Panc1 (cell line): Measurements from ENCODE around the gene ALOXE3. TPM values are rescaled to one million over a fixed set of nuclear protein-coding genes. Genes with fewer than 3 reads are reported as not detected.

Source experiments
- ATAC-seq: fragments of 200-7000 bp; cut with Tn5 transposase; 2 replicates; pipeline ENCODE4 v1.9.1; 2020; ENCODE audit warnings: mild to moderate bottlenecking, moderate library complexity
- BruUV-seq: library from RNA; stranded (reverse); fragments of 400-500 nt; replicated peaks from 2 replicates; lab custom pipeline; 2021; lab: Mats Ljungman, UMichigan
- CTCF ChIA-PET: fragments of 300-600 bp; sonication (Branson Sonifier 250); formaldehyde crosslinking; loops from one replicate; lab custom pipeline; 2022; ENCODE audit warnings: antibody characterized with exemption; lab: Charles Lee
- POLR2A ChIA-PET: fragments of 300-600 bp; sonication (Branson Sonifier 250); formaldehyde crosslinking; loops from one replicate; lab custom pipeline; 2022; ENCODE audit warnings: antibody characterized with exemption; lab: Charles Lee
- DNase-seq: peaks from one replicate; pipeline ENCODE4 v3.0.0-alpha.2; 2010; ENCODE audit warnings: low read depth, low spot score
- H3K27ac ChIP-seq: 2 replicates; pipeline ENCODE4 v1.5.1; 2011; ENCODE audit warnings: mild to moderate bottlenecking, low read length, inconsistent platforms
- H3K27me3 ChIP-seq: fragments of 200-500 bp; sonication (Bioruptor generic); 2 replicates; pipeline ENCODE4 v1.6.0; 2014; ENCODE audit warnings: low read length, inconsistent platforms; ENCODE audit not compliant: control insufficient read depth, insufficient read depth
- H3K36me3 ChIP-seq: fragments of 200-500 bp; sonication (Bioruptor generic); 2 replicates; pipeline ENCODE4 v1.5.1; 2014; ENCODE audit warnings: inconsistent platforms, mild to moderate bottlenecking, low read length, moderate library complexity; ENCODE audit not compliant: control insufficient read depth, insufficient read depth
- H3K4me1 ChIP-seq: 2 replicates; pipeline ENCODE4 v1.5.1; 2011; ENCODE audit warnings: inconsistent platforms, mild to moderate bottlenecking, low read length, moderate library complexity; ENCODE audit not compliant: control insufficient read depth, insufficient read depth
- H3K4me3 ChIP-seq, 2 experiments: 2 replicates each; pipeline ENCODE4 v1.5.1; 2011 to 2012; ENCODE audit warnings: low read depth in 2 of 2, low read length in 2 of 2, mild to moderate bottlenecking in 2 of 2, inconsistent platforms in 1 of 2, moderate library complexity in 1 of 2
- H3K9me3 ChIP-seq: fragments of 200-500 bp; sonication (Bioruptor generic); 2 replicates; pipeline ENCODE4 v1.5.1; 2014; ENCODE audit warnings: low read depth, mild to moderate bottlenecking, inconsistent platforms, low read length, moderate library complexity; ENCODE audit not compliant: control insufficient read depth, insufficient read depth
- POLR2AphosphoS5 ChIP-seq: IDR thresholded peaks from 2 replicates; pipeline ENCODE4 v1.6.1; 2012; ENCODE audit warnings: mild to moderate bottlenecking, low read depth, low read length, moderate library complexity
- SIN3A ChIP-seq: IDR thresholded peaks from 2 replicates; pipeline ENCODE4 v1.6.1; 2012; ENCODE audit warnings: low read depth, mild to moderate bottlenecking, low read length, moderate library complexity, borderline replicate concordance; ENCODE audit not compliant: insufficient read depth
- TCF7L2 ChIP-seq: IDR thresholded peaks from 2 replicates; pipeline ENCODE4 v1.6.1; 2011; ENCODE audit warnings: mild to moderate bottlenecking, low read depth, low read length, inconsistent platforms
- in situ Hi-C: cut with HindIII; loops from 2 replicates; pipeline ENCODE4 v1.10.0; 2016; ENCODE audit warnings: low sequenced_read_pairs, low pct_unique_long_range_greater_than_20kb
- intact Hi-C: fragments of 100-400 bp; cut with micrococcal nuclease; formaldehyde crosslinking; loops from one replicate; pipeline ENCODE4 v1.10.0; 2022; ENCODE audit not compliant: unreplicated experiment
- total RNA-seq: library from RNA; stranded (reverse); gene quantifications from one replicate; pipeline ENCODE4 v1.2.1, GENCODE V29; 2021; ENCODE audit not compliant: unreplicated experiment
- TF ChIP-seq, protein P1 (sequence below): fragments of 450-650 bp; IDR thresholded peaks from 2 replicates; pipeline ENCODE4 v1.5.1; 2017; ENCODE audit warnings: mild to moderate bottlenecking
- TF ChIP-seq, protein P2 (sequence below), 2 experiments: IDR thresholded peaks; 2 replicates each; pipeline ENCODE4 v1.6.1; 2011 to 2012; ENCODE audit warnings: low read depth in 2 of 2, control low read depth in 1 of 2, low read length in 1 of 2, mild to moderate bottlenecking in 1 of 2, moderate library complexity in 1 of 2; ENCODE audit not compliant: insufficient read depth in 1 of 2

The ALOXE3 gene
- total RNA-seq, 1 experiment from 2014 or later: 0.46 TPM

DNA sequence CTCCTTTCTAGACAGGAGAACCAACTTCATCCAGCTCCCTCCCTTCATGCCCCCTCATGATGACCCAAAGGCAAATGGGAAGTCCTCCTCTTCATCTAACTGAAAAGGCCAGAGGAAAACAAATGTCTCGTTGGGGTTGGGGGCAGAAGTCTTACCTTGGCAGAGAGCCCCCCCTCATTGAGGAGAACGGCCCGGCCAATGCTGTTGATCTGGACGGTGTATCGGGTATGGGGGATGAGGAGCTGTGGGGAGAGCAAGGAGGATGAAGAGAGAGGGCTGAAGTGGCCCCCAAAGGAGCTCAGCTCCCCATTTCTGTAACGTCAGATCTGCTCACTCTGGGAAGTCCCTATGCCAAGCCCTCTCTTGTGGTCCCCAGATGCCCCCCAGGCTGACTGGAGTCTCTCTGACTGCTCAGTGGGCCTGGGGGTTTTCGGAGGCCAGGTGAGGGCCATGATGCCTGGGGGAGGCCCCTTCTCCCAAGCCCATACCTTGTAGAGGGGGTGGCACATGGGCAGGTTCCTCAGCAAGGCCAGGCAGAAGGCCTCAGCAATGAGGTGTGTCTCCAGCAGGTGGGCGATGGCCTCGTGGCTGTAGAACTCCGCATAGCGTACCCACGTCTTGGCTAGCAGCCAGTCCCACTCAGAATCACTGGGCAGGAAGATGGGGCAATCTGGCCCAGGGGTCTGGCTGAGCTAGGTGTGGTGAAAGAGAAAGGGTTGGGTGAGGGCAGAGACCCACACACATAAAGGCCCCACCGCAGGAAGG, 41.6 kb downstream of the ALOXE3 start:
- no peak for DNase-seq
- in situ Hi-C loops: no loop called here
- ATAC-seq: no peak
- Histone ChIP-seq H3K36me3 (no peaks in the 10 kb centered on the region; the same call in 1 of the 2 replicates), H3K4me3 (no peak overlapping the region), H3K4me1 (peaks cover 5% of the 10 kb centered on the region; the same call in 1 of the 2 replicates), H3K27me3 (no peaks in the 10 kb centered on the region; the same call in 1 of the 2 replicates), H3K9me3 (no peaks in the 10 kb centered on the region), H3K27ac (no peak overlapping the region)
- no peak for TF ChIP-seq SIN3A
- TF ChIP-seq TCF7L2: no peak
- TF ChIP-seq, protein P1, sequence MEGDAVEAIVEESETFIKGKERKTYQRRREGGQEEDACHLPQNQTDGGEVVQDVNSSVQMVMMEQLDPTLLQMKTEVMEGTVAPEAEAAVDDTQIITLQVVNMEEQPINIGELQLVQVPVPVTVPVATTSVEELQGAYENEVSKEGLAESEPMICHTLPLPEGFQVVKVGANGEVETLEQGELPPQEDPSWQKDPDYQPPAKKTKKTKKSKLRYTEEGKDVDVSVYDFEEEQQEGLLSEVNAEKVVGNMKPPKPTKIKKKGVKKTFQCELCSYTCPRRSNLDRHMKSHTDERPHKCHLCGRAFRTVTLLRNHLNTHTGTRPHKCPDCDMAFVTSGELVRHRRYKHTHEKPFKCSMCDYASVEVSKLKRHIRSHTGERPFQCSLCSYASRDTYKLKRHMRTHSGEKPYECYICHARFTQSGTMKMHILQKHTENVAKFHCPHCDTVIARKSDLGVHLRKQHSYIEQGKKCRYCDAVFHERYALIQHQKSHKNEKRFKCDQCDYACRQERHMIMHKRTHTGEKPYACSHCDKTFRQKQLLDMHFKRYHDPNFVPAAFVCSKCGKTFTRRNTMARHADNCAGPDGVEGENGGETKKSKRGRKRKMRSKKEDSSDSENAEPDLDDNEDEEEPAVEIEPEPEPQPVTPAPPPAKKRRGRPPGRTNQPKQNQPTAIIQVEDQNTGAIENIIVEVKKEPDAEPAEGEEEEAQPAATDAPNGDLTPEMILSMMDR: no peak
- TF ChIP-seq, protein P2, sequence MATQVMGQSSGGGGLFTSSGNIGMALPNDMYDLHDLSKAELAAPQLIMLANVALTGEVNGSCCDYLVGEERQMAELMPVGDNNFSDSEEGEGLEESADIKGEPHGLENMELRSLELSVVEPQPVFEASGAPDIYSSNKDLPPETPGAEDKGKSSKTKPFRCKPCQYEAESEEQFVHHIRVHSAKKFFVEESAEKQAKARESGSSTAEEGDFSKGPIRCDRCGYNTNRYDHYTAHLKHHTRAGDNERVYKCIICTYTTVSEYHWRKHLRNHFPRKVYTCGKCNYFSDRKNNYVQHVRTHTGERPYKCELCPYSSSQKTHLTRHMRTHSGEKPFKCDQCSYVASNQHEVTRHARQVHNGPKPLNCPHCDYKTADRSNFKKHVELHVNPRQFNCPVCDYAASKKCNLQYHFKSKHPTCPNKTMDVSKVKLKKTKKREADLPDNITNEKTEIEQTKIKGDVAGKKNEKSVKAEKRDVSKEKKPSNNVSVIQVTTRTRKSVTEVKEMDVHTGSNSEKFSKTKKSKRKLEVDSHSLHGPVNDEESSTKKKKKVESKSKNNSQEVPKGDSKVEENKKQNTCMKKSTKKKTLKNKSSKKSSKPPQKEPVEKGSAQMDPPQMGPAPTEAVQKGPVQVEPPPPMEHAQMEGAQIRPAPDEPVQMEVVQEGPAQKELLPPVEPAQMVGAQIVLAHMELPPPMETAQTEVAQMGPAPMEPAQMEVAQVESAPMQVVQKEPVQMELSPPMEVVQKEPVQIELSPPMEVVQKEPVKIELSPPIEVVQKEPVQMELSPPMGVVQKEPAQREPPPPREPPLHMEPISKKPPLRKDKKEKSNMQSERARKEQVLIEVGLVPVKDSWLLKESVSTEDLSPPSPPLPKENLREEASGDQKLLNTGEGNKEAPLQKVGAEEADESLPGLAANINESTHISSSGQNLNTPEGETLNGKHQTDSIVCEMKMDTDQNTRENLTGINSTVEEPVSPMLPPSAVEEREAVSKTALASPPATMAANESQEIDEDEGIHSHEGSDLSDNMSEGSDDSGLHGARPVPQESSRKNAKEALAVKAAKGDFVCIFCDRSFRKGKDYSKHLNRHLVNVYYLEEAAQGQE (IDR thresholded peaks at IDR 0.05; ENCODE audit: insufficient read depth in 1 of 2, low read depth in 2 of 2, low read length in 1 of 2): no peak
- no peak for TF ChIP-seq POLR2AphosphoS5
- POLR2A ChIA-PET: no interaction called here
- intact Hi-C loops: no loop called here
- no TSS peak for BruUV-seq
- CTCF ChIA-PET: interaction anchor here (0.6 to 1.3 kb wide), 2 partner anchors 18 to 42 kb away, joined by 3 to 6 read pairs; partner anchors contain the start of gene ALOXE3

DNA sequence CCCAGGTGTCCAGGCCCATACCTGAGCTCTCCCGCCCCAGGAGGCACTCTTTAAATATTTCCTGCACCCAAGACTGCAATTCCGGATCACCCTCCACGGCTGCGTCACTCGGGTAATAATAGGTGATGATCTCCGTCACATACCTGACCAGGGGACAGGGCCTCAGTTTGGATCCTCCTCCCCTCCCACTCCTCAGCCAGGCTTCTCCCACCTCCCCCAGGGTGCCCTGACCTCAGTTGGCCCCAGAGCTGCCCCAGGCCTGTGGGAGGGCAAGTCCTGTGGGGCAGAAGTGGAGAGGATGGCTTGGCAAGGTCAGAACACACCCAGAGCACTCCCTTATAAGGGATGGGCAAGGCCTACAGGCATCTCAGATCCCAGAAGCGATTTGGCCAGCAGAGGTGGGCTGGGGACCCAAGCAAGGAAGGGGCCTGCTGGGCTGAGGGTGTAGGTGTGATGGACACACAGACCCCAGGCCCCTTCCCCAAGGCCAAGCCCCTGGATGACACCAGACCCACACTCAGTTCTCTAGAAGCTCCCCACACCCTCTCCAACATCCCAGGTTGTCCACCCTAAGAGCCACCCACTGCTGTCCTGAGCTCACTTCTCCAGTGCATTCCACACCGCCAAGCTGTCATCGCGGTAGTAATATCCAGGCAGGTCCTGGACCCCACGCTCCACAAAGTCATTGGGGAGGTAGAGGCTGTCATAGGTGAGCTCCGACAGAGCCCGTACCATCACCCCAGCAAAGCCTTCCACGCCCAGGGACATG, 42.6 kb downstream of the ALOXE3 start:
- H3K4me3 ChIP-seq: no peak overlapping the region
- ChIA-PET CTCF (interaction anchor here (1.3 kb wide), 1 partner anchor 43 kb away, joined by 3 read pairs; the partner anchor contains the start of gene ALOXE3), POLR2A (no interaction called here)
- H3K9me3 ChIP-seq: no peaks in the 10 kb centered on the region
- no TSS peak for BruUV-seq
- intact Hi-C loops (no loop called here), in situ Hi-C loops (no loop called here)
- no peak overlapping the region for H3K27ac ChIP-seq
- H3K4me1 ChIP-seq: peaks cover 5% of the 10 kb centered on the region; the same call in 1 of the 2 replicates
- ATAC-seq (no peak), DNase-seq (no peak)
- no peaks in the 10 kb centered on the region; the same call in 1 of the 2 replicates for H3K27me3 ChIP-seq
- no peaks in the 10 kb centered on the region; the same call in 1 of the 2 replicates for H3K36me3 ChIP-seq
- TF ChIP-seq SIN3A (no peak), TCF7L2 (no peak), POLR2AphosphoS5 (no peak)
- TF ChIP-seq, protein P2 (IDR thresholded peaks at IDR 0.05; ENCODE audit: insufficient read depth in 1 of 2, low read depth in 2 of 2, low read length in 1 of 2): no peak
- TF ChIP-seq, protein P1: no peak
